ENCODE results near the gene LRRK1. TPM values are rescaled to one million over a fixed set of nuclear protein-coding genes. Genes with fewer than 3 reads are reported as not detected.

Gene LRRK1
- total RNA-seq, 4 donors from 2014 or later = 52.7 to 107 (median 82.7) TPM

- DNase-seq = peak; percentile 91
- in situ Hi-C loops (cut with MboI; ENCODE audit: low pct_ligation_motif_present in 1 of 4, low pct_unique_long_range_greater_than_20kb in 1 of 4, low sequenced_read_pairs in 3 of 4) = loop anchor here (5.0 to 25.0 kb wide), 5 partner anchors 91 to 384 kb away; partner anchors contain the start of gene LRRK1 (in 3 of the 4)
- no peaks in the 10 kb centered on the region for H3K27me3 ChIP-seq
- H3K9me3 ChIP-seq = no peaks in the 10 kb centered on the region
- intact Hi-C loops (cut with DNase I; ENCODE audit: low total_unique reads) = no loop called here
- peaks cover 0 to 11% (median 0%) of the 10 kb centered on the region in 4 donors for H3K36me3 ChIP-seq
- peak overlapping the region; percentile 53 to 77 (median 64) for H3K27ac ChIP-seq
- peak overlapping the region; percentile 7 to 63 (median 42) for H3K4me3 ChIP-seq
- 32 to 33% methylated on average over 1 to 44 of the region's 48 CpGs for WGBS, 2 donors (ENCODE audit: low coverage in 1 of 2)
- TF ChIP-seq EP300 (IDR thresholded peaks at IDR 0.05; ENCODE audit: low read depth) = no peak
- TF ChIP-seq CTCF (IDR thresholded peaks at IDR 0.05) = peak; percentile 94 to 100 (median 97)
- peak in 1 of 3 donors; percentile 19 for TF ChIP-seq POLR2AphosphoS5 (IDR thresholded peaks at IDR 0.05)
- TF ChIP-seq POLR2A (IDR thresholded peaks at IDR 0.05) = no peak
- peaks cover 8 to 24% (median 13%) of the 10 kb centered on the region in 4 donors for H3K4me1 ChIP-seq
These were observed 89.3 kb downstream of the LRRK1 start for GRCh38 chr15:101008158-101009139.

- DNase-seq = peak; percentile 7
- intact Hi-C loops (cut with DNase I; ENCODE audit: low total_unique reads) (no loop called here), in situ Hi-C loops (cut with MboI; ENCODE audit: low pct_ligation_motif_present in 1 of 4, low pct_unique_long_range_greater_than_20kb in 1 of 4, low sequenced_read_pairs in 3 of 4) (loop anchor here (5.0 to 25.0 kb wide), 5 partner anchors 92 to 384 kb away; partner anchors contain the start of gene LRRK1 (in 3 of the 4))
- H3K27me3 ChIP-seq = no peaks in the 10 kb centered on the region
- 84% methylated on average over 2 of the region's 2 CpGs; no CpG with 5 or more reads in 1 of the 2 donors for WGBS, 2 donors (ENCODE audit: low coverage in 1 of 2)
- H3K27ac ChIP-seq = no peak overlapping the region
- no peak overlapping the region for H3K4me3 ChIP-seq
- peaks cover 8 to 24% (median 13%) of the 10 kb centered on the region in 4 donors for H3K4me1 ChIP-seq
- H3K36me3 ChIP-seq = peaks cover 0 to 11% (median 0%) of the 10 kb centered on the region in 4 donors
- H3K9me3 ChIP-seq = no peaks in the 10 kb centered on the region
- TF ChIP-seq CTCF (IDR thresholded peaks at IDR 0.05) (no peak), POLR2AphosphoS5 (IDR thresholded peaks at IDR 0.05) (no peak), EP300 (IDR thresholded peaks at IDR 0.05; ENCODE audit: low read depth) (no peak), POLR2A (IDR thresholded peaks at IDR 0.05) (no peak)
These were observed 90.0 kb downstream of the LRRK1 start for GRCh38 chr15:101009176-101009575.

- H3K27me3 ChIP-seq = no peaks in the 10 kb centered on the region
- H3K27ac ChIP-seq = no peak overlapping the region
- H3K36me3 ChIP-seq = peaks cover 0 to 11% (median 2%) of the 10 kb centered on the region in 4 donors
- peaks cover 8 to 24% (median 13%) of the 10 kb centered on the region in 4 donors for H3K4me1 ChIP-seq
- H3K9me3 ChIP-seq = no peaks in the 10 kb centered on the region
- in situ Hi-C loops (cut with MboI; ENCODE audit: low pct_ligation_motif_present in 1 of 4, low pct_unique_long_range_greater_than_20kb in 1 of 4, low sequenced_read_pairs in 3 of 4) (loop anchor here in 2 of 4 donors (10.0 to 25.0 kb wide), 2 partner anchors 98 to 244 kb away; partner anchors contain the start of genes CHSY1 (in 2 of the 2) and LRRK1 (in 1 of the 2)), intact Hi-C loops (cut with DNase I; ENCODE audit: low total_unique reads) (no loop called here)
- H3K4me3 ChIP-seq = no peak overlapping the region
- peak; percentile 6 for DNase-seq
- WGBS, 2 donors (ENCODE audit: low coverage in 1 of 2) = 94% methylated on average over 6 of the region's 6 CpGs; no CpG with 5 or more reads in 1 of the 2 donors
- TF ChIP-seq POLR2AphosphoS5 (IDR thresholded peaks at IDR 0.05) = no peak
- no peak for TF ChIP-seq CTCF (IDR thresholded peaks at IDR 0.05)
- TF ChIP-seq EP300 (IDR thresholded peaks at IDR 0.05; ENCODE audit: low read depth) = no peak
- no peak for TF ChIP-seq POLR2A (IDR thresholded peaks at IDR 0.05)
These were observed 91.6 kb downstream of the LRRK1 start for GRCh38 chr15:101010781-101011180.

Measured in transverse colon (tissue), 4 donors.